GM04503 (cell line): Measurements from ENCODE around the gene CFAP70.

ENCODE experiments used
- DNase-seq: peaks from one replicate; pipeline ENCODE4 v3.0.0-alpha.2; 2012; ENCODE audit warnings: low read depth

CFAP70 gene

DNA sequence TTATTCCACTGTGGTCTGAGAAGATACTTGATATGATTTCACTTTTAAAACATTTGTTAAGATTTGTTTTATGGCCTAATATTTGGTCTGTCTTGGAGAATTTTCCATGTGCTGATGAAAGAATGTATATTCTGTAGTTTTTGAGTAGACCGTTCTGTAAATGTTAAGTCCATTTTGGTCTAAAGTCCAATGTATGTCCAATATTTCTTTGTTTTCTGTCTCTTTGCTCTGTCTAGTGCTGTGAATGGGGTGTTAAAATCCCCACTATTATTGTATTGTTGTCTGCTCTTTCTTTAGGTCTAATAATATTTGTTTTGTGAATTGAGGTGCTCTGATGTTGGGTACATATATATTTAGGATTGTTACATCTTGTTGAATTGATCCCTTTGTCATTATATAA, 142.9 kb downstream of the CFAP70 start:
- DNase-seq, result no peak

DNA sequence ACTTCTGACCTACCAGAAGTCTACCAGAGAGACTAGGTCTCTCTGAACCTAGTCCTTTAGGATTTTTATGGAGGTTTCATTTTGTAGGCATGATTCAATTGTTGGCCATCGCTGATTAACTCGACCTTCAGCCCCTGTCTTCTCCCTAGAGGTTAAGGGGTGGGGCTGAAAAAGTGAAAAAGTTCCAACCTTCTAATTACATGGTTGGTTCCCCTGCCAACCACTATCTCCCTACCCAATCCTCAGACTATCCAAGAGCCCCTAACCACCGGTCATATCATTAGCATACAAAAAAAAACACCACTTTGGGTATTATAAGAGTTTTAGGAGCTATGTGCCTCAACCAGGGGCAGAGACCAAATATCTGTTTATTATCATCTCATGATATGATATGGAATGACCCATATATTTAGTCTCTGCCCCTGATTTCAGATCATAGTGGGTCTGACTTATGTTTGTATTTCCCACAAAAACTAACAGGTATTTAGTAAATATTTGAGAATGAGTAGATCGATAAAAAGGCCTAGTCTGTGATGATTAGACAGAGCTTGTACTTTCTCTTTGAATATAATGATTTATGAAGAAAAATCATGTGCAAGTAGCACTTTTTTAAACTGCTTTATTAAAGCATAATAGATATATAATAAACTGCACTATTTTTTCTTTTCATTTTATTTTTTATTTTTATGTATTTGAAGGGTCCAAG, 147.4 kb downstream of the CFAP70 start:
- no peak for DNase-seq

DNA sequence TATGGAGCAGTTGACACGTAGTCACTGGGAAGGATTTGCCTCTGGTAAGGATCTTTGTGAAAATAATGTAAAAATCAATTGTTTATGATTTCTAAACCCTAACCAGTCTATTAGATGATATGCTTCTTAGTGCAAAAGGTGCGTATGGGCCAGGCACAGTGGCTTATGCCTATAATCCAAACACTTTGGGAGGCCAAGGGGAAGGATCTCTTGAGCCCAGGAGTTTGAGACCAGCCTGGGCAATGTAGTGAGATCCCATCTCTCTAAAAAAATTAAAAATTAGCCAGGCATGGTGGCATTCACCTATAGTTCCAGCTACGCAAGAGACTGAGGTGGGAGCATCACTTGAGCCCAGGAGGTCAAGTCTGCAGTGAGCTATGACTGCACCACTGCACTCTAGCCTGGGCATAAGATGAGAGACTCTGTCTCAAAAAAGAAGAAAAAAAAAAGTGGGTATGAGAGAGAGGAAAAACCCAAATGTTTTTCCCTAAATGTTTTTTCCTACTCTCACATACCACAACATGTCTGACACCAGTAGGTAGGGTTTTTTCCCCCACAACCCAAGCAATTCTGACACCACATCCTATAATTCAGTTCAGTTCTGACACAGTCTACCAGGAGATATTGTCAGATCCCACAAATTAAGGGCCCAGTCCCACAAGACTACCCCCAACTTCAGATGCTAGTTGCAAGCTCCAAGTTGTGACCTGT, 148.1 kb downstream of the CFAP70 start:
- DNase-seq, result no peak

DNA sequence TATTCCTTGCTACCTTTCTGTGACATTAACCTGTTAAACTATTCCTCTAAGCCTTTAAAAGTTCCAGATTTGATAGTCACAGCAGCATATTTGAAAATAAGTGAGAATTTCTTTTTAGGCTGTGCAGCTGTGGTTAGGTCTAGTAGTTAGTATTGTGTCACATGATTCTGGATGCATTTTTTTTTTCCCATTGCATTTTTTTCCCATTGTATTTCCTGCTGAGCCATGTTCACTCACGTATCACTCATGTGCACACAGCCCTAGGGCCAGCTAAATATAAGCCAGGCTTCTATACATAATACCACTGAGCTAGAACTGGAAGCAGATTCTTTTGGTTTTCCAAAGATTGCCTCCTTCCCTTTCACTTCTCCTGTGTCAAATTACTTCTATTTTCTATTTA, 149.0 kb downstream of the CFAP70 start:
- peak; percentile 22 for DNase-seq

DNA sequence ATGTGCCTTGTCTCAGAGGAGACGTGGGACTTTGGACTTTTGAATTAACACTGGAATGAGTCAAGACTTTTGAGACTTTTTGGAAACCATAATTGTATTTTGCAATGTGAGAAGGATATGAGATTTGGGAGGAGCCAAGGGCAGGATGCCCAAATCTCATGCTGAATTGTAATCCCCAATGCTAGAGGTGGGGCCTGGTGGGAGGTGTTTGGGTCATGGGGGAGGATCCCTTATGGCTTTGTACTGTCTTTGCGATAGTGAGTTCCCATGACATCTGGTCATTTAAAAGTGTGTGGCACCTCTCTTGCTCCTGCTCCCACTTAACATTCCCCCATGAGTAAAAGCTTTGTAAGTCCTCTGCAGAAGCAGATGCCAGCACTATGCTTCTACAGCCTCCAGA, 150.8 kb downstream of the CFAP70 start:
- DNase-seq, result no peak

DNA sequence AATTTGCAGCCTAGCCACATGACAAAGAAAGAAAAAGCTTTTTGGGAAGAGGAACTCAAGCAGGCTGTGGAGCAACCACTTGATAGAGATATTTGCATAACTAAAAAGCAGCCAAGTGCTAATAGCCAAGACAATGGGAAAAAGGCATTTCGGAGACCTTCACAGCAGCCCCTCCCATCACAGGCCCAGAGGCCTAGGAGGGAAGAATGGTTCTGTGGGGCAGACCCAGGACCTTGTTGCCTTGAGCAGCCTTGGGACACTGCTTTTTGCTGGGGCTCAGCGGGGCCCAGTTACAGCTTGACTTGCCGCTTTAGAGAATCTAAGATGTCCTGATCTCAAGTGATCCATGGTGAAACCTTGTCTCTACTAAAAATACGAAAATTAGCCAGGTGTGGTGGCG, 152.3 kb downstream of the CFAP70 start:
- no peak for DNase-seq

DNA sequence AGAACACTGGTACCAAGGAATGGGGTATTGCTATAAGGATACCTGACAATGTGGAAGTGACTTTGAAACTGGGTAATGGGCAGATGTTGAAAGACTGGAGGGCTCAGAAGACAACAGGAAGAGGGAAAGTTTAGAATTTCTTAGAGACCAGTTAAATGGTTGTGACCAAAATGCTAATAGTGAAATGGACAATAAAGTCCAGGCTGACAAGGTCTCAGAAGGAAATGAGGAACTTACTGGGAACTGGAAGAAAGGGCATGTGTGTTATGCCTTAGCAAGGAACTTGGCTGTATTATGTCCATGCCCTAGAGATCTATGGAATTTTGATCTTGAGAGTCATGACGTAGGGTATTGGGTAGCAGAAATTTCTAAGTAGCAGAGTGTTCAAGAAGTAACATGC, 152.8 kb downstream of the CFAP70 start:
- DNase-seq, result no peak

DNA sequence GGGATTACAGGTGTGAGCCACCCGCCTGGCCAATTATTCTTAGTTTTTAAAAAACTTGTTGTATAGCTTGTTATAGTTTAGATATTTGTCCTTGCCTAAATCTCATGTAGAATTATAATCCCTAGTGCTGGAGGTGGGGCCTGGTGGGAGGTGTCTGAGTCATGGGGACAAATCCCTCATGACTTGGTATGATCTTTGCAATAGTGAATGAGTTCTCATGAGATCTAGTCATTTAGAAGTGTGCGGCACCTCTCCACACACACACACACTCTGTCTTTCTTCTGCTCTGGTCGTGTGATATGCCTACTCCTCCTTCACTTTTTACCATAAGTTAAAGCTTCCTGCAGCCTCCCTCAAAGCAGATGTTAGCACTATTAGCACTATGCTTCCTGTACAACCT, 153.6 kb downstream of the CFAP70 start:
- DNase-seq, result no peak
